ENCODE measurements around the gene GPR68.

GPR68 gene

DNA sequence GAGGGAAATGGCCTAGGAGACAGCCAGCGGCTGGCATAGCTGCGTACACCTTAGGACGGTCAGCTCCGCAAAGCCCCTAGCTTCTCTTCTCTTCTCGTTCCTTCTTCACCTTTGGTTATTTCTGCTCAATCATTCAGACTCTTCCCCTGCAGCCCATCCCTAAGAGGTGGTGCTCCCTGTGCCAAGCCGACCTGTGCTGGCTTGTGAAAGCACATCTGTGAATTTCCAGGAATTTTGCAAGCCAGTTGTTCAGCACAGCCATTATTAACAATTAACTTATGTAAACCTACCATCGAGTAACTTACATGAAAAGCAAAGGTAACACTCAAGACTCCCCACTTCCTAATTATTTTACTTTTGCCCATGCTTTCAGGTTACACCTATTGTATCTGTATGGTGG lies 20.9 kb upstream of the GPR68 start:
- H3K9me3 ChIP-seq (ENCODE audit: insufficient read depth, low read length) = no peaks in the 10 kb centered on the region
- H2AFZ ChIP-seq (ENCODE audit: low read depth, low read length) = no peak overlapping the region

DNA sequence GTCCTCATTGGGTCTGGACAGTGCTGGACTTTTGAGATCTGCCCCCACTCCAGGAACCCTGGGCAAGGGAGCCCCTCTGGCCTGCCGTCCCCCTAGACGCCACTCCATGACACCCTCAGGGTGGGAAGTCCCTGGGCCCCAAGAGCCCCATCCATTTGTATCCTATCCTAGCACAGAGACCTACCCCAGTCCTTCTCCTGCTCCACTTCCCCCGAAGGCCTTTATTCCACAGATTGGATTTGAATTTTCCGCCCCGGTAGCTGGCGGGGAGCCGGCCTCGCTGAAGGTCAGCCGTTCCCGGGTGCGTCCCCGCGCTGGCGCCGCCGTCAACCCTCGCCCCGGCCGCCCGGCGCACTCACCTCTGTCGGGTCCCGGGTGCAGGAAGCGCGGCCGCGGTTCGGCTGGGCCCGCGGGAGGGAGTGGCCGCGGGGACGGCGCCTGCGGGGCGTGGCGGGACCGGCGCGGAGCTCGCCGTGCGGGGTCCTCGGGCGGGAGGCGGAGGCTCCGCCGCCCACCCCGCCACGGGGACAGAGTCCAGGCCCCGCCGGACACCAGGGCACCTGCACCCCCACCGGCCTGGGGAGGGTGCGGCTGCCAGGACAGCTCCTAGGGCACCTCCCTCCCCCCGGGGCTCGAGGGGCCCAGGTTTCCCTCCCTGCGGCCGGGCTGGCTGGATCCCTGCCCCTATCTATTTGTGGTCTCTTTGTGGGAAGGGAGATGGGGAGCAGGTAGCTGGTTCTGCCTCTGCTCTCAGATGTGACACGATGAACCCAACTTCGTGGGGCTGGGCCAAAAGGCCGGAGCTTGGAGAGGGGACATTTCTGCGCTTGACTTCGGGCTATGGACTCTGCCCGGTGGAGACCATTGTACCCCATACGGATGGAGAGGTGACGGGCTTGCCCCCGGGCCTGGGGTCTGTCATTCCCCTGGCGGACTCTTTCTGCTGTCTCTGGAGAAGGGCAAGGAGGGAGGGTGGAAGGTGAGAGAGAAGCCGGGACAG lies 19.9 kb upstream of the GPR68 start:
- no peaks in the 10 kb centered on the region for H3K27me3 ChIP-seq (ENCODE audit: low read depth, low read length)
- no peaks in the 10 kb centered on the region for H3K79me2 ChIP-seq (ENCODE audit: low read length)
- no peak overlapping the region for H3K4me3 ChIP-seq (ENCODE audit: low read length)
- peaks cover 8% of the 10 kb centered on the region for H3K36me3 ChIP-seq (replicated peaks; ENCODE audit: low read depth, low read length)
- H3K4me1 ChIP-seq (ENCODE audit: low read length) = peaks cover 4% of the 10 kb centered on the region; the same call in 1 of the 2 replicates
- H3K9me3 ChIP-seq (ENCODE audit: insufficient read depth, low read length) = no peaks in the 10 kb centered on the region
- H2AFZ ChIP-seq (ENCODE audit: low read depth, low read length) = no peak overlapping the region
- TF ChIP-seq, protein P1, sequence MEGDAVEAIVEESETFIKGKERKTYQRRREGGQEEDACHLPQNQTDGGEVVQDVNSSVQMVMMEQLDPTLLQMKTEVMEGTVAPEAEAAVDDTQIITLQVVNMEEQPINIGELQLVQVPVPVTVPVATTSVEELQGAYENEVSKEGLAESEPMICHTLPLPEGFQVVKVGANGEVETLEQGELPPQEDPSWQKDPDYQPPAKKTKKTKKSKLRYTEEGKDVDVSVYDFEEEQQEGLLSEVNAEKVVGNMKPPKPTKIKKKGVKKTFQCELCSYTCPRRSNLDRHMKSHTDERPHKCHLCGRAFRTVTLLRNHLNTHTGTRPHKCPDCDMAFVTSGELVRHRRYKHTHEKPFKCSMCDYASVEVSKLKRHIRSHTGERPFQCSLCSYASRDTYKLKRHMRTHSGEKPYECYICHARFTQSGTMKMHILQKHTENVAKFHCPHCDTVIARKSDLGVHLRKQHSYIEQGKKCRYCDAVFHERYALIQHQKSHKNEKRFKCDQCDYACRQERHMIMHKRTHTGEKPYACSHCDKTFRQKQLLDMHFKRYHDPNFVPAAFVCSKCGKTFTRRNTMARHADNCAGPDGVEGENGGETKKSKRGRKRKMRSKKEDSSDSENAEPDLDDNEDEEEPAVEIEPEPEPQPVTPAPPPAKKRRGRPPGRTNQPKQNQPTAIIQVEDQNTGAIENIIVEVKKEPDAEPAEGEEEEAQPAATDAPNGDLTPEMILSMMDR (IDR thresholded peaks at IDR 0.05; ENCODE audit: low read depth, low read length) = no peak
- H3K9ac ChIP-seq (ENCODE audit: low read length) = no peak overlapping the region
- H3K4me2 ChIP-seq (ENCODE audit: low read length) = no peak overlapping the region
- no peaks in the 10 kb centered on the region for H4K20me1 ChIP-seq (ENCODE audit: insufficient read depth, low read length)
- H3K27ac ChIP-seq (ENCODE audit: low read length) = no peak overlapping the region

More for the DNA sequence above, 20.9 kb upstream of the GPR68 start:
- Histone ChIP-seq H3K4me3 (ENCODE audit: low read length) (no peak overlapping the region), H3K4me1 (ENCODE audit: low read length) (peaks cover 4% of the 10 kb centered on the region; the same call in 1 of the 2 replicates), H4K20me1 (ENCODE audit: insufficient read depth, low read length) (no peaks in the 10 kb centered on the region), H3K27ac (ENCODE audit: low read length) (no peak overlapping the region), H3K79me2 (ENCODE audit: low read length) (no peaks in the 10 kb centered on the region), H3K9ac (ENCODE audit: low read length) (no peak overlapping the region), H3K36me3 (replicated peaks; ENCODE audit: low read depth, low read length) (peaks cover 8% of the 10 kb centered on the region), H3K4me2 (ENCODE audit: low read length) (no peak overlapping the region), H3K27me3 (ENCODE audit: low read depth, low read length) (no peaks in the 10 kb centered on the region)
- no peak for TF ChIP-seq EZH2phosphoT487 (IDR thresholded peaks at IDR 0.05; ENCODE audit: low read depth)
- TF ChIP-seq, protein P1 (IDR thresholded peaks at IDR 0.05; ENCODE audit: low read depth, low read length) = no peak

DNA sequence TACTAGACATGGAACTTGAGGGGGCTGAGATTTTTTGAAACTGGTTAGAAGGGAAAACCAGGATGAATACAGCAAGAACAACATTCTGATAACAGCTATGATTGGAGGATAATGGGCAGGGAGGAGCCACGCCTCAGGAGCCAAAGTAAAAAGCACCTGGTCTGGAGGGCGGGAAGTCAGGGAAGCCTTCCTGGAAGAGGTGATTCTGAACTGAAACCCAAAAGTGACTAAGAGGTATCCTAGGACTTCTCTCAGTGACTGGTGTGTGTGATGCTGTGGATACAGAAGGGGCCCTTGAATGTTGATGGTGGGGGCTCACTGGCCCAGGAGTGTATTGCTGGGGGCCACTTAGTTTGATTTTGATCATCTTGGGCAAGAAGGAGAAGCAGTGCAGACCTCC lies 18.8 kb upstream of the GPR68 start:
- H3K36me3 ChIP-seq (replicated peaks; ENCODE audit: low read depth, low read length) = peaks cover 3% of the 10 kb centered on the region
- no peaks in the 10 kb centered on the region for H3K27me3 ChIP-seq (ENCODE audit: low read depth, low read length)
- no peaks in the 10 kb centered on the region for H4K20me1 ChIP-seq (ENCODE audit: insufficient read depth, low read length)
- H3K9ac ChIP-seq (ENCODE audit: low read length) = no peak overlapping the region
- TF ChIP-seq, protein P1 (IDR thresholded peaks at IDR 0.05; ENCODE audit: low read depth, low read length) = no peak
- no peak for TF ChIP-seq EZH2phosphoT487 (IDR thresholded peaks at IDR 0.05; ENCODE audit: low read depth)
- H3K79me2 ChIP-seq (ENCODE audit: low read length) = no peaks in the 10 kb centered on the region
- no peak overlapping the region for H2AFZ ChIP-seq (ENCODE audit: low read depth, low read length)
- H3K27ac ChIP-seq (ENCODE audit: low read length) = no peak overlapping the region
- H3K4me1 ChIP-seq (ENCODE audit: low read length) = peaks cover 4% of the 10 kb centered on the region; the same call in 1 of the 2 replicates
- H3K4me2 ChIP-seq (ENCODE audit: low read length) = no peak overlapping the region
- H3K9me3 ChIP-seq (ENCODE audit: insufficient read depth, low read length) = no peaks in the 10 kb centered on the region
- H3K4me3 ChIP-seq (ENCODE audit: low read length) = no peak overlapping the region

DNA sequence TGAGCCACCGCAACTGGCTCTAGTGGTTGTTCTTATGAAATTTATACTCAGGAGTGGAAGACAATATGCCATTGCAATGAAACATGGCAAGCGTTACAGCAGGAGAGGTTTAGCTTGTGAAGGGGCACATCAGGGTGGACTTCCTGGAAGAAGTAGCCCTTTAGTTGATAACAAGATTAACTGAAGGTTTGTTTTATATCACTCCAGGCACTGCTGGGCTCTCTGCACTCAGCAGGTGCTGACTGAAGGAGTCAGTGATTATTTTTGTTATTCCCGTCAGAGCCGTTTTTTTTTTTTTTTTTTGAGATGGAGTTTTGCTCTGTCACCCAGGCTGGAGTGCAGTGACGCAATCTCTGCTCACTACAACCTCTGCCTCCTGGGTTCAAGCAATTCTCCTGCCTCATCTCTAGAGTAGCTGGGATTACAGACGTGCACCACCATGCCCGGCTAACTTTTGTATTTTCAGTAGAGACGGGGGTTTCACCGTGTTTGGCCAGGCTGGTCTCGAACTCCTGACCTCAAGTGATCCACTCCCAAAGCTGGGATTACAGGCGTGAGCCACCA lies 17.6 kb upstream of the GPR68 start:
- Histone ChIP-seq H3K36me3 (replicated peaks; ENCODE audit: low read depth, low read length) (no peaks in the 10 kb centered on the region), H3K9ac (ENCODE audit: low read length) (no peak overlapping the region), H2AFZ (ENCODE audit: low read depth, low read length) (no peak overlapping the region), H3K27me3 (ENCODE audit: low read depth, low read length) (no peaks in the 10 kb centered on the region), H4K20me1 (ENCODE audit: insufficient read depth, low read length) (no peaks in the 10 kb centered on the region), H3K4me2 (ENCODE audit: low read length) (no peak overlapping the region), H3K4me3 (ENCODE audit: low read length) (no peak overlapping the region), H3K27ac (ENCODE audit: low read length) (no peak overlapping the region), H3K4me1 (ENCODE audit: low read length) (peaks cover 13% of the 10 kb centered on the region), H3K9me3 (ENCODE audit: insufficient read depth, low read length) (no peaks in the 10 kb centered on the region), H3K79me2 (ENCODE audit: low read length) (no peaks in the 10 kb centered on the region)
- TF ChIP-seq EZH2phosphoT487 (IDR thresholded peaks at IDR 0.05; ENCODE audit: low read depth) = no peak
- TF ChIP-seq, protein P1 (IDR thresholded peaks at IDR 0.05; ENCODE audit: low read depth, low read length) = no peak

Measured in OCI-LY3 (cell line).